HG03571 (cell line): ENCODE measurements around the gene ZNF324B.
"Not testable (repeated sequence)": the region's sequence is repeated elsewhere in the genome, so short reads cannot be mapped to it uniquely, and the experiment has no call there.

ENCODE experiments used
- ATAC-seq: cut with Tn5 transposase; IDR thresholded peaks from one replicate; pipeline ENCODE4 v1.9.1; 2021; ENCODE audit not compliant: unreplicated experiment

The ZNF324B gene

DNA sequence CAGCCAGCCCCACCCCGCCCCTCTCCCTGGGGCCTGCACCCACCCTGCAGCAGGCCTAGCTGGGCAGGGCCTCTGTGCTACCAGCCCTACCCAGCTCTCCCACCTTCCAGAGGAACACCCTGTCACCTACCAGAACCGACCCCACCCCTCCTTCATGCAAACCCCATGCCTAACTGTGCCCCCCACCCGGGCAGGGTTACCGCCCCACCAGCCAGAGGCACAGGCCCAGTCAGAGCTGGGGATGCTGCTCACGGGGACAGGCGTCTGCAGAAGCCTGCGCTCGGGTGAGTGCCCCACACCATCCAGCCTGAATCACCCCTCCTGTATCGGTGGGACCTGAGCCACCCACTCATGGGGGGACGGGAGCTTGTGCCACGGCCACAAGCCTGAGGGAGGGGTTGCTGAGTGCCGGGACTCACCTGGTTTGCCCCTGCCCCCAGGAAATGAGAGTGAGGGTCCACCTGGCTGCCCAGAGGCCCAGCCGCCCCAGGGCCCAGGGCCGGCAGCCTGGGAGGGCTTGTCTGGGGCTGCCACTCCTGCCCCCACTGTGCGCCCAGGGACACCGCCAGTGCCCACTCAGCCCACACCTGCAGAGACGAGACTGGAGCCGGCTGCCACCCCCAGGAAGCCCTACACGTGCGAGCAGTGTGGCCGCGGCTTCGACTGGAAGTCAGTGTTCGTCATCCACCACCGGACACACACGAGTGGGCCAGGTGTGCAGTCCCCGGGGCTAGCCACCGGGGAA, 28.5 kb downstream of the ZNF324B start:
- no peak for ATAC-seq

DNA sequence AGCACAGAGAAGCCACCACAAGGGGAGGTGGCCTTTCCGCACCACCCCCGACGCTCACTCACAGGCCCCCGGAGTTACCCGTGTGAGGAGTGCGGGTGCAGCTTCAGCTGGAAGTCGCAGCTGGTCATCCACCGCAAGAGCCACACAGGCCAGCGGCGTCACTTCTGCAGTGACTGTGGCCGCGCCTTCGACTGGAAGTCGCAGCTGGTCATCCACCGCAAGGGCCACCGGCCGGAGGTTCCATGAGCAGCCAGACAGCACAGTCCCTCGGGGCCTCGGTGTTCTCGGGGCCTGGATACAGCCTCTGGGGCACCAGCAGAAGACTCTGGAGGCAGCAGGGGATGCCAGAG, 29.0 kb downstream of the ZNF324B start:
- ATAC-seq, result no peak

DNA sequence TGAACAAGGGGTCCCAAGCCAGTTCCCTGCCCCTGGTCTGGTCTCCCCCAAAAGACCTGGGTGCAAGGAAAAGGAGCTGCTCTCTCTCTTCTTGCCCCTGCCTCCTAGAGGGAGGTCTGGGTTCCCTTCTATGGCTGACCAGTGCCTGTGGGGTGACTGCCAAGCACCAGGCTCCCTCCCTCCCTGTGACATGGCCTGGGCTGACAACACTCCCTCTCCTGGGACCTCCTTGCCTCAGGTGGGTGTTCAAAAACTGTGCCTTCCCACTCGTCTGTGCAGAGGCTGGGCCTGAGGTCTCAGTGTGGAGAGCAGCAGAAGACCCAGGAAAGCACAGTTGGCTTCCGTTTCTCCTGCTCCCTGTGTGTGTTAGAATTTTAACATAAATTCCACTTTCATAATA, 29.4 kb downstream of the ZNF324B start:
- ATAC-seq, result no peak

DNA sequence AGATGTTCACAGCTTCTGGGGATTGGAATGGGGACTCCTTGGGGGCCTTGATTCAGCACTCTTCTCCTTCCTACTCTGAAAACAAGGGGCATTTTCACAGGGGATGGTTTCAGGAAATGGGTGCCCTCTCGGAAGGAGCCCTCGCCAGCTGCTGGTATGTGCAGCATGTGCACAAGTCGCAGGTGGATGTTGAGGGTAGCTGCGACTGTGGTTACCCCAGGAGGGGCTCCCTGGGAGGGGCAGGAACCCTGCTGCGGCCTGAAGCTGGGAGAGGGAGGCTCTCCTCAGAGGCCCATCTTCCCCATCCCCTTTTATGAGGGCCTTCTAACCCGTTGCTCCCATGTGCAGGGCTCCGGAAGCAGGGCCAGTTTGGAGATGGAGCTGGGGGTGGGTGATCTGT, 30.9 kb downstream of the ZNF324B start:
- ATAC-seq, result no peak

DNA sequence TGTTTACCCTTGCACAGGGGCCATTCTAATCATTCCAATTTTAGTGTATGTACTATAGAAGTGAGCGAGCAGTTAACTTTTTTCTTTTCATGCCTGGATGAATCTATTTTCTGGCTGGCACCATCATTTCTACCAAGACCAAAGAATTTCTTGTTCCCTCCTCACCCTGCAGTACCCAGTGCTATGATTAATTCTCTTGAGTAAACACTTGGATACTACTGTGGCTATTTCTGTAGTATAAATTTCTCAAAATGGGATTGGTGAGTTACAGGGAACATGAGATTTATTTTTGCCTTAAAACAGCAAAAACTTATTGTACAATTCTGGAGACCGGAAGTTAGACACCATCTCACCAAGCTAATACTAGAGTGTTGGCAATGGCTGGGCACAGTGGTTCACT, 32.4 kb downstream of the ZNF324B start:
- ATAC-seq, result no peak

DNA sequence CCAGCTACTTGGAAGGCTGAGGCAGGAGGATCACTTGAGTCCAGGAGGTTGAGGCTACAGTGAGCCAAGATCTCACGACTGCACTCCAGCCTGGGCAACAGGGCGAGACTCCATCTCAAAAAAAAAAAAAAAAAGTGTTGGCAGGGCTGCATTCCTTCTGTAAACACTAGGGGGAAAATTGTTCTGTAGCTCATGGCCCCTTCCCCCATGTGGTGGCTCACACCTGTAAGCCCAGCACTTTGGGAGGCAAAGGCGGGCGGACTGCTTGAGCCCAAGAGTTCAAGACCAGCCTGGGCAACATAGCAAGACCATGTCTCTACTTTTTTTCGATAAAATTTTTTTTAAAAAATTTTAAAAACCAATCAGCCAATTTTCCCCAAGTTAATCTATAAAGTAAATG, 32.9 kb downstream of the ZNF324B start:
- ATAC-seq, result not testable (repeated sequence)

DNA sequence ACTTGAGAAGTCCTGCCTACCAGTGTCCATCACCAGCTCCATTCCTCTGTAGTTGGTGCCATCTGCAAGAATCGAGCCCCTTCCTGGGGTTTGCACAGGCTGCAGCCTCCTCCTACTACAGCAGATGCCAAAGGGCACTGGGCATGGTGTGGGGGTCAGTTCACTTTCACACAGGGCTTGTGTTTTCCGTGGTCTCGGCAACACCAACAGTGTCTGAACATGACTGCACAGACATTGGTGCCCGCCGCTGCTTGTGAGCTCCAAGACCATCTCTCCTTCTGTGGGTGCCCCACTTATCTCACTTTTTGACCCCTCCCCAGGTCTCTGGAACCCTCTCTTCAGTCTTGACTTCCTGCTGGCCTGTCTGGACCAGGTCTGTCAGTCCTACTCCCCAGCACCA, 40.0 kb downstream of the ZNF324B start:
- ATAC-seq, result no peak

DNA sequence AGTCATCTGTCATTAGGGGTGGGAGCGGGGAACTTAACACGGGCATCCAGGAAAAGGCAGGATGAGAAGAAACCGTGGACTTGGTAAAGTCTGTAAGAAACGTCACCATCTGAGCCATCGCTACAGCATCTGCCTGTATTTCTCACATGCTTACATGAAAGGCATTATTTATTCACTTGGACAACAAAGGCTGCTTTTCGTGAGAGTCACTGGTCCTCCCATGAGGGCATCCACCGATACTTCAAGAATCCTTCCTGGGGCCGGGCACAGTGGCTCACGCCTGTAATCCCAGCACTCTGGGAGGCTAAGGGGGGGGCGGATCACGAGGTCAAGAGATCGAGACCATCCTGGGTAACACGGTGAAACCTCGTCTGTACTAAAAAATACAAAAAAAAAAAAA, 40.8 kb downstream of the ZNF324B start:
- no peak for ATAC-seq

DNA sequence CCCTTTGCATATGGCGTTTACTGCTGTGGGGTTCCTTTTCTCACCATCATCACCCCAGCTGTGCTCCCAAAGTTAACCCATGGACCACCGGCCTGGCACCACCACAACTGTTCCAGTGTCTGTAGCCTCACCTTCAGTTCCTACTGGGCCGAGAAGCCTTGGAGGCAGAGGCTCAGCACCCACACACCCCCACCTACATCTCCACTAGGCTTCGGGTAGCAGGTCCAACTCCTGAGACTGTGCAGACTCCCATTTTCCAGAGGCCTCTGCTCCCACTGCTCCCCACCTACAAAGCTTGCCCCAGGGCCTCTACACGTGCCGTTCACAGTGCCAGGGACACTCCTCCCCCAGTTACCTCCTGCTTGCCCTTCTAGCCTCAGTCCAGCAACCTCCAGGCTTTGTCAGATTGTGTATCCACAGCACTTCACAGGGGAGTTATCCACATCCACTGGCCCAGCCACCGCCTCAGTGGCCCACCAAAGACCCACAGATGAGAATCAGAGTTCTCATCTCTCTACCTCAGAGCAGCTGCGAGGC, 46.3 kb downstream of the ZNF324B start:
- no peak for ATAC-seq

DNA sequence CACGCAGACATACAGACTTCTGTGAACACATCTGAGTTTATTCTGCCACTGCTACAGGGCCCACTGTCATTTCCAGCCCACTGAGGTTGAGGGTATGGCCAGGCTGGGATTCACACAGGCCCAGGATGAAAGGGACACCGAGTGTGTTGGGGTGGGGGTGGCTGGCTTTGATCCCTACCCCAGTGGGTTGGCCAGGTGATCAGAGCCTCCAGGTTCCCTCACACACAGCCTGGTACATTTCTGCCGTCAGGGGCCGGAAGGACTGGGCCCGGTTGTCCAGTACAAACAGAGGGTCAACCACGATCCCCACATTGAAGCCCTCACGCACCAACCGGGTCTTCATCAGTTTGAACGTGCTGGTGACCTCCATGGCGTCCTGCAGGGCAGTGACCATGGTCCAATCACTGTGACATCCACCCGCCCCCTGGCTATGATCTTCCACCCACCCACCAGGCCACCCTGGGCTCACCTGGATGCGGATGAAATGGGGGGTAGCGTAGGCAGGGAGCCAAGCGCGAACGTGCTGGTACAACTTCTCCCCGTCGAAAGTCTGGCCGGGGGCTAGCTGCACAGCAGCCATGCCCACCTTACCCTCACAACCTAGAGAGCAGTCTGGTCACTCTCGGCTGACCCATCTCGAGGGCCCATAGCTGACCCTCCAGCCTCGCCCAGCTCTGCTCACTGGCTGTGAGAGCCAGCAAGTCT, 47.0 kb downstream of the ZNF324B start:
- peak; percentile 3 for ATAC-seq

DNA sequence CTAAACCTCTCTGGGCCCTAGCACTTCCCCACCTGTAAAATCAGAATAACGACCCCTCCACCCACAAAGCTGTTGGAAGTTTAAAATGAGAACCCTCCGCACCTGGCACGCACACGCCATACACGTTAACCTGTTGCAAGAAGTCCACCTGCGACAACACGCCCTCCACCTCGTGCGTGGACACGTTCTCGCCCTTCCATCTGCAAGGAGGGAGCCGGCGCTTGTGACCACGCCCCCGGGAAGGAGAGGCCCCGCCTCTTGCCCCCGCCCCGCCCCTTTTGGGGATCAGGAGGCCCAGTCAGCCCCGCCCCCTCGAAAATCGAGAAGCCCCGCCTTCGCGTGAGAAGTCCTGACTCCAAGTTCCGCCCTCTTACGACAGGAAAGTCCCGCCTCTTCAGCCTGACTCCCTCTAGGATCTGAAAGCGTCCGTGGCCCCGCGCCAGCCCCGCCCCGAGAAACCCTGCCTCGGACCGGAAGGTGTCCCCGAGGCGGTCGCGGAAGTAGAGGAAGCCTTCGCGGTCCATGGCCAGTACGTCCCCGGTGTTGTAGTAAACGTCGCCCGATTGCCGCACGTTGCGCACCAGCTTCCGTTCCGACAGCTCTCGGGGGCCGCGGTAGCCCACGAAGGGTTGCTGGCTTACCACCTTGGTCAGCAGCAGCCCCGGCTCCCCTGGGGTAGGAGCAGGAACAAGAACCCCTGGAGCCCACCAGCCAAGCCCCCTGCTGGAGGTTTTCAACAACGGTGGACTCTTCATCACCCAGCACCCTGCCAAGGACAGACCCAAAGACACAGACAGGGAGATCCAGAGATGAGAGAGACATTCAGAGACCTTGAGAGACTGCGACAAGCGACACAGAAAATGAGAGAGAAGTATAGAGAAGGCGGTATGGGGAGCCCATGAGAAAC, 47.9 kb downstream of the ZNF324B start:
- ATAC-seq, result peak; percentile 73

DNA sequence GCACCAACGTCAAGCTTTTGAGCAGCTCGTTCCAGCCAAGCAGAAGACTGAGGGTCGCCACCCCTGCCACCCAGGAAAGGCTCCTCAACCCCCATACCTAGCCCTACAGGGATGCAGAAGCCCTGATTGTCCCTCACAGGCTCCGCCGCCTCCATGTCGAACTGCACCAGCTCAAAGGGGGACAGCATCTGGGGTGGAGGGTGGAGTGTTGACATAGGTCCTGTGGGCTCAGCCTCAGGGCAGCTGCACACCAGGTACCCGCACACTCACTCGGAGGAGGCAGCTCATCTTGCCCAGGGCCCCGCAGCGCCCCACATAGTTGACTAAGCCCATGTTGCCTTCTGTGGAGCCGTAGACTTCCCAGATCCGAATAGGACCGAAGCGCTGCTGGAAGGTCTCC, 48.8 kb downstream of the ZNF324B start:
- ATAC-seq, result no peak
